ENCODE measurements around the gene CNTD1. TPM values are rescaled to one million over a fixed set of nuclear protein-coding genes. Genes with fewer than 3 reads are reported as not detected.

Gene CNTD1
- total RNA-seq, 3 donors from 2014 or later (not counting 1 experiment from before 2014, with no cell fraction given), result not detected

- intact Hi-C loops (cut with micrococcal nuclease), result loop anchor here (5.0 kb wide), 1 partner anchor 184 kb away; the partner anchor contains the start of gene PSMC3IP
- peaks cover 0 to 9% of the 10 kb centered on the region in 2 donors for H3K4me1 Mint-ChIP-seq
- H3K4me3 Mint-ChIP-seq, result peak within 1 kb of the TSS; percentile 52
- ATAC-seq, result peak; percentile 28 to 61 (median 49)
- H3K4me3 ChIP-seq (ENCODE audit: low read length), result no peak within 1 kb of the TSS
- peaks cover 15% of the 10 kb centered on the region for H3K4me1 ChIP-seq (ENCODE audit: control insufficient read depth, insufficient read depth, low read length)
- peaks cover 47 to 51% of the 10 kb centered on the region in 2 donors for H3K27me3 Mint-ChIP-seq (ENCODE audit: low read depth in 2 of 2)
- no peaks in the 10 kb centered on the region for H3K9me3 Mint-ChIP-seq
- peaks cover 20% of the 10 kb centered on the region for H3K27me3 ChIP-seq (ENCODE audit: control insufficient read depth, insufficient read depth, low read length)
- H3K36me3 Mint-ChIP-seq, result no peaks in the 10 kb centered on the region
- no peak for TF ChIP-seq CTCF (IDR thresholded peaks at IDR 0.05)
- 7% methylated on average over 88 of the region's 92 CpGs for WGBS (ENCODE audit: insufficient coverage)
- DNase-seq, result peak in 1 of 2 donors; percentile 40
- no peak within 1 kb of the TSS for H3K27ac Mint-ChIP-seq
- no peaks in the 10 kb centered on the region for H3K9me3 ChIP-seq (ENCODE audit: control insufficient read depth, insufficient read depth, low read length)
- no peaks in the 10 kb centered on the region for H3K36me3 ChIP-seq (ENCODE audit: control insufficient read depth, insufficient read depth, low read length)
- H3K27ac ChIP-seq (ENCODE audit: low read length), result no peak within 1 kb of the TSS
Measured at GRCh38 chr17:42760652-42761581, 37.7 kb upstream of the CNTD1 start, which contains the start of gene RAMP2. TSS of gene RAMP2 (plus strand) at chr17:42761227. CDS start at chr17:42761262, 35 bp downstream.

GRCh38 chr17:42761638-42762037, 37.0 kb upstream of the CNTD1 start:
- Mint-ChIP-seq H3K36me3 (no peaks in the 10 kb centered on the region), H3K9me3 (no peaks in the 10 kb centered on the region), H3K27me3 (ENCODE audit: low read depth in 2 of 2) (peaks cover 47 to 48% of the 10 kb centered on the region in 2 donors), H3K4me1 (peaks cover 0 to 9% of the 10 kb centered on the region in 2 donors), H3K27ac (no peak overlapping the region), H3K4me3 (peak overlapping the region; percentile 42)
- ATAC-seq (no peak), DNase-seq (no peak)
- TF ChIP-seq CTCF (IDR thresholded peaks at IDR 0.05), result no peak
- intact Hi-C loops (cut with micrococcal nuclease), result loop anchor here (5.0 kb wide), 1 partner anchor 184 kb away; the partner anchor contains the start of gene PSMC3IP
- Histone ChIP-seq H3K4me1 (ENCODE audit: control insufficient read depth, insufficient read depth, low read length) (peaks cover 15% of the 10 kb centered on the region), H3K36me3 (ENCODE audit: control insufficient read depth, insufficient read depth, low read length) (no peaks in the 10 kb centered on the region), H3K4me3 (ENCODE audit: low read length) (no peak overlapping the region), H3K27me3 (ENCODE audit: control insufficient read depth, insufficient read depth, low read length) (peaks cover 20% of the 10 kb centered on the region), H3K9me3 (ENCODE audit: control insufficient read depth, insufficient read depth, low read length) (no peaks in the 10 kb centered on the region), H3K27ac (ENCODE audit: low read length) (no peak overlapping the region)
- 73% methylated on average over 9 of the region's 12 CpGs for WGBS (ENCODE audit: insufficient coverage)

DNA sequence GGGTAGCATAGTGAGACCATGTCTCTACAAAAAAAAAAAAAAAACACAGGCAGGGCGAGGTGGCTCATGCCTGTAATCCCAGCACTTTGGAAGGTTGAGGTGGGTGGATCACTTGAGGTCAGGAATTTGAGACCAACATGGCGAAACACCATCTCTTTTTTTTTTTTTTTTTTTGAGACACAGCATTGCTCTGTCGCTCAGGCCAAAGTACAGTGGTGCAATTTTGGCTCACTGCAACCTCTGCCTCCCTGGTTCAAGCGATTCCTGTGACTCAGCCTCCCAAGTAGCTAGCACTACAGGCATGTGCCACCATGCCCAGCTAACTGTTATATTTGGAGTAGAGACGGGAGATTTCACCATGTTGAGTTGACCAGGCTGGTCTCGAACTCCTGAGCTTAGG, 32.5 kb upstream of the CNTD1 start:
- H3K27me3 Mint-ChIP-seq (ENCODE audit: low read depth in 2 of 2), result peaks cover 34 to 39% of the 10 kb centered on the region in 2 donors
- H3K27ac Mint-ChIP-seq, result no peak overlapping the region
- Histone ChIP-seq H3K36me3 (ENCODE audit: control insufficient read depth, insufficient read depth, low read length) (no peaks in the 10 kb centered on the region), H3K9me3 (ENCODE audit: control insufficient read depth, insufficient read depth, low read length) (no peaks in the 10 kb centered on the region), H3K27me3 (ENCODE audit: control insufficient read depth, insufficient read depth, low read length) (peaks cover 11% of the 10 kb centered on the region), H3K4me1 (ENCODE audit: control insufficient read depth, insufficient read depth, low read length) (peaks cover 6% of the 10 kb centered on the region), H3K27ac (ENCODE audit: low read length) (no peak overlapping the region), H3K4me3 (ENCODE audit: low read length) (no peak overlapping the region)
- DNase-seq (no peak), ATAC-seq (no peak)
- H3K9me3 Mint-ChIP-seq, result no peaks in the 10 kb centered on the region
- 91% methylated on average over 5 of the region's 6 CpGs for WGBS (ENCODE audit: insufficient coverage)
- no peaks in the 10 kb centered on the region for H3K36me3 Mint-ChIP-seq
- no peak overlapping the region for H3K4me3 Mint-ChIP-seq
- TF ChIP-seq CTCF (IDR thresholded peaks at IDR 0.05), result no peak
- intact Hi-C loops (cut with micrococcal nuclease), result no loop called here
- peaks cover 0 to 9% of the 10 kb centered on the region in 2 donors for H3K4me1 Mint-ChIP-seq
